SK-N-SH treated with all-trans-retinoic acid at 6 μM for 48 hours (cell line): ENCODE results near the gene GNB4.

Source experiments
- ATAC-seq: fragments of 200-7000 bp; cut with Tn5 transposase; 3 replicates; pipeline ENCODE4 v1.9.1; 2020; ENCODE audit warnings: mild to moderate bottlenecking, moderate library complexity
- ARNTL ChIP-seq: fragments of 450-650 bp; formaldehyde crosslinking; IDR thresholded peaks from 2 replicates; pipeline ENCODE4 v1.5.0; 2020; ENCODE audit warnings: low read depth, mild to moderate bottlenecking, moderate library complexity, borderline replicate concordance
- CSDC2 ChIP-seq: fragments of 250-450 bp; sonication (Bioruptor Pico); IDR thresholded peaks from 2 replicates; pipeline ENCODE4 v1.5.0; 2020; ENCODE audit warnings: mild to moderate bottlenecking, moderate library complexity
- CSRNP3 ChIP-seq: fragments of 250-450 bp; sonication (Bioruptor Pico); IDR thresholded peaks from 2 replicates; pipeline ENCODE4 v1.5.1; 2021; ENCODE audit warnings: mild to moderate bottlenecking, moderate library complexity
- GLIS3 ChIP-seq: fragments of 250-450 bp; sonication (Bioruptor Pico); IDR thresholded peaks from 2 replicates; pipeline ENCODE4 v1.5.0; 2020; ENCODE audit warnings: mild to moderate bottlenecking, moderate library complexity
- ISL1 ChIP-seq: fragments of 250-450 bp; sonication (Bioruptor Pico); IDR thresholded peaks from 2 replicates; pipeline ENCODE4 v2.1.2; 2022; ENCODE audit warnings: mild to moderate bottlenecking, moderate library complexity
- OSR1 ChIP-seq: fragments of 250-450 bp; sonication (Bioruptor Pico); IDR thresholded peaks from 2 replicates; pipeline ENCODE4 v1.8.0; 2022; ENCODE audit warnings: moderate library complexity, mild to moderate bottlenecking, inconsistent platforms
- PATZ1 ChIP-seq: fragments of 250-450 bp; sonication (Bioruptor Pico); IDR thresholded peaks from 2 replicates; pipeline ENCODE4 v1.8.0; 2020; ENCODE audit warnings: mild to moderate bottlenecking, moderate library complexity, borderline replicate concordance
- POU6F1 ChIP-seq: fragments of 250-450 bp; sonication (Bioruptor Pico); IDR thresholded peaks from 2 replicates; pipeline ENCODE4 v1.8.0; 2021; ENCODE audit warnings: low read depth, mild to moderate bottlenecking, moderate library complexity, borderline replicate concordance
- RARB ChIP-seq: fragments of 250-450 bp; sonication (Bioruptor Pico); IDR thresholded peaks from 2 replicates; pipeline ENCODE4 v1.8.0; 2021; ENCODE audit warnings: mild to moderate bottlenecking, moderate library complexity
- SNAI2 ChIP-seq: fragments of 250-450 bp; sonication (Bioruptor Pico); IDR thresholded peaks from 2 replicates; pipeline ENCODE4 v1.5.0; 2020; ENCODE audit warnings: mild to moderate bottlenecking, moderate library complexity
- TCF4 ChIP-seq: fragments of 250-450 bp; sonication (Bioruptor Pico); IDR thresholded peaks from 2 replicates; pipeline ENCODE4 v1.8.0; 2021; ENCODE audit warnings: mild to moderate bottlenecking, moderate library complexity, borderline replicate concordance
- TOX ChIP-seq: fragments of 250-450 bp; sonication (Bioruptor Pico); IDR thresholded peaks from 2 replicates; pipeline ENCODE4 v1.8.0; 2021; ENCODE audit warnings: mild to moderate bottlenecking, moderate library complexity, borderline replicate concordance
- TSHZ2 ChIP-seq: fragments of 250-450 bp; sonication (Bioruptor Pico); IDR thresholded peaks from 2 replicates; pipeline ENCODE4 v1.5.0; 2020; ENCODE audit warnings: mild to moderate bottlenecking, moderate library complexity
- ZC3H10 ChIP-seq: fragments of 250-450 bp; sonication (Bioruptor Pico); IDR thresholded peaks from 2 replicates; pipeline ENCODE4 v1.5.1; 2021; ENCODE audit warnings: mild to moderate bottlenecking, moderate library complexity
- ZFP3 ChIP-seq: fragments of 250-450 bp; sonication (Bioruptor Pico); IDR thresholded peaks from 2 replicates; pipeline ENCODE4 v1.5.0; 2020; ENCODE audit warnings: mild to moderate bottlenecking, moderate library complexity
- ZNF565 ChIP-seq: fragments of 450-650 bp; formaldehyde crosslinking; conservative IDR thresholded peaks from 2 replicates; pipeline ENCODE4 v1.5.0; 2020; ENCODE audit warnings: low read depth, mild to moderate bottlenecking, moderate library complexity
- ZNF70 ChIP-seq: fragments of 450-650 bp; formaldehyde crosslinking; IDR thresholded peaks from 2 replicates; pipeline ENCODE4 v1.5.0; 2020; ENCODE audit warnings: mild to moderate bottlenecking, moderate library complexity
- ZNF8 ChIP-seq: fragments of 450-650 bp; formaldehyde crosslinking; IDR thresholded peaks from 2 replicates; pipeline ENCODE4 v1.5.0; 2020; ENCODE audit warnings: mild to moderate bottlenecking, moderate library complexity

Gene GNB4

GRCh38 chr3:179398574-179399231 is 52.6 kb downstream of the GNB4 start (continued):
- no peak for TF ChIP-seq TSHZ2
- no peak for TF ChIP-seq TCF4 (CRISPR knock-in tag)
- no peak for TF ChIP-seq POU6F1 (CRISPR knock-in tag)
- no peak for TF ChIP-seq CSDC2
- no peak for TF ChIP-seq ZNF70
- TF ChIP-seq ZC3H10 (CRISPR knock-in tag) = no peak

GRCh38 chr3:179391906-179392305 is 59.4 kb downstream of the GNB4 start:
- TF ChIP-seq ZNF8 (CRISPR knock-in tag) = no peak
- no peak for TF ChIP-seq ZC3H10 (CRISPR knock-in tag)
- no peak for TF ChIP-seq ZFP3 (CRISPR knock-in tag)
- TF ChIP-seq PATZ1 (CRISPR knock-in tag) = no peak
- TF ChIP-seq ZNF565 (CRISPR knock-in tag) = no peak
- no peak for TF ChIP-seq RARB (CRISPR knock-in tag)
- TF ChIP-seq ZNF70 = no peak
- ATAC-seq = no peak

- ATAC-seq = no peak
- no peak for TF ChIP-seq ARNTL (CRISPR knock-in tag)
- no peak for TF ChIP-seq POU6F1 (CRISPR knock-in tag)
- TF ChIP-seq OSR1 (CRISPR knock-in tag) = no peak
- TF ChIP-seq ISL1 (CRISPR knock-in tag) = no peak
- no peak for TF ChIP-seq CSDC2
- no peak for TF ChIP-seq ZNF70
- no peak for TF ChIP-seq TCF4 (CRISPR knock-in tag)
- TF ChIP-seq SNAI2 (CRISPR knock-in tag) = no peak
- TF ChIP-seq CSRNP3 = no peak
These were observed 74.8 kb downstream of the GNB4 start for GRCh38 chr3:179376474-179376873.

- no peak for ATAC-seq
- TF ChIP-seq GLIS3 (CRISPR knock-in tag) = no peak
- no peak for TF ChIP-seq TOX
- no peak for TF ChIP-seq ZNF70
- no peak for TF ChIP-seq ZC3H10 (CRISPR knock-in tag)
- TF ChIP-seq ZFP3 (CRISPR knock-in tag) = no peak
- TF ChIP-seq TCF4 (CRISPR knock-in tag) = no peak
These were observed 75.9 kb downstream of the GNB4 start for GRCh38 chr3:179375091-179375999.
